Measurements from ENCODE around the gene USP30.
"Not testable (repeated sequence)": the region's sequence is repeated elsewhere in the genome, so short reads cannot be mapped to it uniquely, and the experiment has no call there.

USP30 gene, protein sequence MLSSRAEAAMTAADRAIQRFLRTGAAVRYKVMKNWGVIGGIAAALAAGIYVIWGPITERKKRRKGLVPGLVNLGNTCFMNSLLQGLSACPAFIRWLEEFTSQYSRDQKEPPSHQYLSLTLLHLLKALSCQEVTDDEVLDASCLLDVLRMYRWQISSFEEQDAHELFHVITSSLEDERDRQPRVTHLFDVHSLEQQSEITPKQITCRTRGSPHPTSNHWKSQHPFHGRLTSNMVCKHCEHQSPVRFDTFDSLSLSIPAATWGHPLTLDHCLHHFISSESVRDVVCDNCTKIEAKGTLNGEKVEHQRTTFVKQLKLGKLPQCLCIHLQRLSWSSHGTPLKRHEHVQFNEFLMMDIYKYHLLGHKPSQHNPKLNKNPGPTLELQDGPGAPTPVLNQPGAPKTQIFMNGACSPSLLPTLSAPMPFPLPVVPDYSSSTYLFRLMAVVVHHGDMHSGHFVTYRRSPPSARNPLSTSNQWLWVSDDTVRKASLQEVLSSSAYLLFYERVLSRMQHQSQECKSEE

DNA sequence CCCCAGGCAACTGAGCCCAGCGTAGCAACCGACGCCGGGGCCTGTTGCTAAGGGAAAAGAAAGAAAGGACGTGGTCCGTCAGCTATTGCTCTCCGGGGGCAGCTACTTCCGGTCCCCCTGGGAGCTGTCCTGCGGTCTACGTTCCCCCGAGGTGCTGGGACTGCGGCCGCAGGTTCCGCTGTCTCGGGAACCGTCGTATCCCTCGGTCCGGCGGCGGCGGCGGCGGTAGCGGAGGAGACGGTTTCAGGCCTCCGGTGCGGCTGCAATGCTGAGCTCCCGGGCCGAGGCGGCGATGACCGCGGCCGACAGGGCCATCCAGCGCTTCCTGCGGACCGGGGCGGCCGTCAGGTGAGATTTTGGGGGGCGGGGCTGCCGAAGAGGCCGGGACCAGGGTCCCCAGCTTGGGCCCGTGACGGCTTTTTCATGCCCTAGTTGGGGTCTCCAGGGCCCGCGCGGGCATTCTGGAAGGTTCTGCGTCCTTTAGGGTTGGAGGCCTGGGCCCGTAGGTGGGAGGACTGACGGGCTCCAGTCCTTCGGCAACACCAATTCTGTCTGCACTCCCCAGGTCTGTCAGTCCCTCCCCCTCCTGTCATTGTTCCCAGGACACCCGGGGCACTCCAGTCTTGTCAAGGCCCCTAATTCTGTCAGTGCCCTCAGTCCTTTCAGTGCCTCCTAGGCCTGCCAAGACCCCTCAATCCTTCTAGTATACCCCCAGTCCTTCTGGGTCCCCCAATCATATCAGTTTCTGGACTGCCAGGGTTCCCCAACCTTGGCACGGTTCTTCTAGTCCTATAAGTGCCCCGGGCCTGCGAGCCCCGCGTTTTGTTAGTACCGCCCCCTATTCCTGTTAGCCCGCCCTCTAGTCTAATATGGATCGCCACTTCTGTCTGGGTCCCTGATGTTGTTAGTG is at the start of gene USP30:
Gene USP30 (plus strand): TSS at position 163 of the 910 bp plus-strand sequence. CDS start 103 bp downstream, at position 266.
- Mint-ChIP-seq H3K4me3 (peak within 1 kb of the TSS; percentile 85), H3K4me1 (peaks cover 15% of the 10 kb centered on the region), H3K27me3 (no peaks in the 10 kb centered on the region), H3K27ac (peak within 1 kb of the TSS; percentile 93), H3K36me3 (peaks cover 5% of the 10 kb centered on the region), H3K9me3 (no peaks in the 10 kb centered on the region)
- DNase-seq: peak; percentile 85
- CTCF ChIA-PET: interaction anchor here (0.7 to 1.6 kb wide), 3 partner anchors 35 to 168 kb away, joined by 3 to 5 read pairs (median 4); partner anchors contain the start of gene ALKBH2

DNA sequence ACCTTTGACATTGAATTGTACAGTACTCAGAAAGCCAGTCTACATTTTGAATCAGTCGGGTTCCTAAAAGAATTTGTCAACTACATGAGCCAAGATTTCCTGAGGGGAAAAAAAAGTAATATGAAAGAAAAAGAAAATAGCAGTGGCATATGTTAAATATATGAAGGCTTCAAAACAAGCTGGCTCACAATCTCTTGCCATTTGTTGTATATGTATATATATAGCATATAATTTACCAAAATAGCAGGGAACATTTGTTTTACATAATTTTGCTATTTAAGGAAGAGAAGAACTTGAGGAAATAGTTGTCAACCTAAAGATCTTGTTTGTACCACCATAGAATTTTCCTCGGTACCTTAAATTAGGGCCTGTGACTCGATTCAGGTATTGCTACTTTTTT is 48.4 kb upstream of the USP30 start:
- H3K9me3 Mint-ChIP-seq: no peaks in the 10 kb centered on the region
- H3K4me3 Mint-ChIP-seq: no peak overlapping the region
- DNase-seq: no peak
- H3K4me1 Mint-ChIP-seq: no peaks in the 10 kb centered on the region
- no peaks in the 10 kb centered on the region for H3K36me3 Mint-ChIP-seq
- no peak overlapping the region for H3K27ac Mint-ChIP-seq
- CTCF ChIA-PET: no interaction called here
- H3K27me3 Mint-ChIP-seq: peaks cover 20% of the 10 kb centered on the region

DNA sequence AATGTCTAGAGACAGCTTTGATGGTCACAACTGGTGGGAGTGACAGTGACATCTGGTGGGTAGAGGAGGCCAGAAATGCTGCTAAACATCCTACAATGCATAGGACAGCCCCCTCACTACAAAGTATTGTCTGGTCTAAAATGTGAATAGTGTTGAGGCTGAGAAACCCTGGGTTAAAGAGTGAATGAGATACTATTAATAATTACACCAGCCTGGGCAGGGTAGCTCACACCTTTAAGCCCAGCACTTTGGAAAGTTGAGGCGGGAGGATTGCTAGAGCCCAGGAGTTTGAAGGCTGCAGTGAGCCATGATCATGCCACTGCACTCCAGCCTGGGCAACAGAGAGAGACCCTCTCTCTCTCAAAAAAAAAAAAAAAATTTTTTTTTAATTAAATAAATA is 42.6 kb upstream of the USP30 start:
- H3K4me1 Mint-ChIP-seq: no peaks in the 10 kb centered on the region
- no peak overlapping the region for H3K27ac Mint-ChIP-seq
- peaks cover 20% of the 10 kb centered on the region for H3K27me3 Mint-ChIP-seq

DNA sequence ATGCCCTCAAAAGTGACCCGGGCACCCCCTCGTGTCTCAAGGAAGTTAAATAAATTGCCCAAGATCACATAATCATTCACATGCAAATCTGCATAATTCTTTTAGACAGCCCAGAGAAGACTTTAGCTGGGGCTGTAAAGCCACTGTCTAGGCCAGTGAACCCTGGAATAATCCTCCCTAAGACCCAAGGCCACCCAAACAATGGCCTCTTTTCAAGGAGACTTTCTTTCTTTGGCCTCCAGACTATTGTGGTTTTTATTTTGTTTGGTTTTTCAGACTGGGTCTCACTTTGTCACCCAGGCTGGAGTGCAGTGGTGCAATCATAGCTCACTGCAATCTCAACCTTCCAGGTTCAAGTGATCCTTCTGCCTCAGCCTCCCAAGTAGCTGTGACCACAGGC is 42.1 kb upstream of the USP30 start:
- Mint-ChIP-seq H3K27ac (no peak overlapping the region), H3K9me3 (no peaks in the 10 kb centered on the region), H3K36me3 (no peaks in the 10 kb centered on the region), H3K4me3 (no peak overlapping the region), H3K4me1 (no peaks in the 10 kb centered on the region), H3K27me3 (peaks cover 23% of the 10 kb centered on the region)
- CTCF ChIA-PET: no interaction called here
- DNase-seq: no peak

More for the DNA sequence above, 42.6 kb upstream of the USP30 start:
- no peaks in the 10 kb centered on the region for H3K9me3 Mint-ChIP-seq
- H3K36me3 Mint-ChIP-seq: no peaks in the 10 kb centered on the region
- DNase-seq: no peak
- no peak overlapping the region for H3K4me3 Mint-ChIP-seq
- CTCF ChIA-PET: no interaction called here

DNA sequence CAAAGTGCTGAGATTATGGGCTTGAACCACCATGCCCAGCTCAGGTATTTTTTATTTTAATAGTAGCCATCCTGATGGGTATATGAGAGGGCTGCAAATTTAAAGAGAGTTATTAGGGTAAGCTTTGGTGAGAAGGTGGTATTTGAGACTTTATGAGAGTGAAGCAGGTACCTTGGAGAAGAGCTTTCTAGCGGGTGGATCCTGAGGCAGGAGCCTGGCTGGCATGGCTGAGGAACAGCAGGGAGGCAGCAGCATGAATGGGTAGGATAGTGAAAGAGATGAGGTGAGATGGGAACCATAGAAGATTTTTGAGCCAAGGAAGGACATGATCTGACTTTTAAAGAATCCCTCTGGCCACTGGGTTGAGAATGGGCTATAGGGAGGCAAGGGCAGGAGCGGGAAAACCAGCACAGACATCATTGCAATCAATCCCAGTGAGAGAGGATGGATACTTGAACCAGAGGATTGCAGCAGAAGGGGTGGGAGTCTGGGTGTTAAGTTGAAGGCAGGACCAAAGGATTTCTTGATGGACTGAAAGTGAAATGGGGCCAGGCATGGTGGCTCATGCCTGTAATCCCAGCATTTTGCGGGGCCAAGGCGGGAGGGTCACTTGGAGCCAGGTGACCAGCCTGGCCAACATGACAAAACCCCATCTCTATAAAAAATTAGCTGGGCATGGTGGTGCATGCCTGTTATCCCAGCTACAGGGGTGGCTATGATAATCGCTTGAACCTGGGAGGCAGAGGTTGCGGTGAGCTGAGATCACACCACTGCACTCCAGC is 37.2 kb upstream of the USP30 start:
- Mint-ChIP-seq H3K27ac (no peak overlapping the region), H3K4me3 (no peak overlapping the region), H3K9me3 (no peaks in the 10 kb centered on the region), H3K27me3 (peaks cover 12% of the 10 kb centered on the region), H3K36me3 (no peaks in the 10 kb centered on the region), H3K4me1 (no peaks in the 10 kb centered on the region)
- no peak for DNase-seq
- CTCF ChIA-PET: no interaction called here

DNA sequence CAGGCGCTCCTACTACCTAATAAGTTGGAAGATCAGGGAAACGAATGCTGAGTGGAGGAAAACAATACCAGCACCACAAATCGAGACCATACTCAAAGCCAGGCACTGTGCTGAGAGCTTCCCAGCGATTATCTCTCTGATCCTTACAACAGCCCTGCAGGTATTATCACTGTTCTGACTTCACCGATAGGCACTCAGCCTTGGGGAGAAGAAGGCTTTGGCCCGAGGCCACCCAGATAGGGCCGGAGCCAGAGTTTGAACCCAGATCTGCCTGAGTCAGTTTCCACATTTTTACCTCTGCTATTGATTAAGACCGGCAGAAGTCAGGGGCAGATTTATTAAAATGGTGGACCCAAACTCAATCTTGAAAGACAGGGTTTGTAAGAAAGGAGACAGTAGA is 36.4 kb upstream of the USP30 start:
- Mint-ChIP-seq H3K4me3 (no peak overlapping the region), H3K27ac (no peak overlapping the region), H3K9me3 (no peaks in the 10 kb centered on the region), H3K4me1 (no peaks in the 10 kb centered on the region), H3K27me3 (peaks cover 20% of the 10 kb centered on the region), H3K36me3 (no peaks in the 10 kb centered on the region)
- CTCF ChIA-PET: no interaction called here
- DNase-seq: no peak

DNA sequence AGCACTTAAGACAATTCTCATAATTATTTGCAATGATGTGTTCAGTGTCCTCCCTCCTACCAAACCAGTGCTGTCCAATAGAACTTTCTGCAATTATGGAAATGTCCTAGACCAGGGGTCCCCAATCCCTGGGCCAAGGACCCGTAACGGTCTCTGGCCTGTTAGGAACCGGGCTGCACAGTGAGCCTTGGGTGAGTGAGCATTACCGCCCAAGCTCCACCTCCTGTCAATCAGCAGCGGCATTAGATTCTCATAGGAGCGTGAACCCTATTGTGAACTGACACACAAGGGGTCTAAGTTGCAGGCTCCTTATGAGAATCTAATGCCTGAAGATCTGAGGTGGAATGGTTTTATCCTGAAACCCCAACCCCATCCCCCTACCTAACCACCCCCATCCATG is 35.4 kb upstream of the USP30 start:
- no peak overlapping the region for H3K27ac Mint-ChIP-seq
- no peaks in the 10 kb centered on the region for H3K4me1 Mint-ChIP-seq
- H3K36me3 Mint-ChIP-seq: no peaks in the 10 kb centered on the region
- CTCF ChIA-PET: no interaction called here
- DNase-seq: no peak
- H3K4me3 Mint-ChIP-seq: no peak overlapping the region
- H3K9me3 Mint-ChIP-seq: no peaks in the 10 kb centered on the region
- peaks cover 24% of the 10 kb centered on the region for H3K27me3 Mint-ChIP-seq

DNA sequence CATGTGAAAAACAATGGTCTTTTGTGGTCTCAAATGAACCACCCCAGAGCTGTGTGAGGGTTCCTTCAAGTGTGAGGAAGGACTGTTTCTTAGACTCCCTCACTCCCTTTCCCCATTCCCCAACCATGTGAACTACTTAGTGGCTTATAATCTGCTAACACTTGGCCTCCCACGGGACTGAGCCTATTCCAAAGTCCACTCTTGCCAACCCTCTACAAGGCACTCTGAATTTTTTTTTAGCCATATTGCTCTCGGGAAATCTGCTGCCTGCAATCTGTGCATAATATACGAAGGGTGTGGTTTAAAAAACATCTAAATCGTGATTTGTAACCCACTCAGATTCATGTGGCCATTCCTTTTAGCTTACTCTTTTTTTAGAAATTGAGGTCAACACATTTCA is 34.1 kb upstream of the USP30 start:
- H3K4me1 Mint-ChIP-seq: no peaks in the 10 kb centered on the region
- H3K36me3 Mint-ChIP-seq: no peaks in the 10 kb centered on the region
- peaks cover 28% of the 10 kb centered on the region for H3K27me3 Mint-ChIP-seq
- no peak for DNase-seq
- no peak overlapping the region for H3K27ac Mint-ChIP-seq
- H3K9me3 Mint-ChIP-seq: no peaks in the 10 kb centered on the region
- H3K4me3 Mint-ChIP-seq: no peak overlapping the region
- CTCF ChIA-PET: no interaction called here

DNA sequence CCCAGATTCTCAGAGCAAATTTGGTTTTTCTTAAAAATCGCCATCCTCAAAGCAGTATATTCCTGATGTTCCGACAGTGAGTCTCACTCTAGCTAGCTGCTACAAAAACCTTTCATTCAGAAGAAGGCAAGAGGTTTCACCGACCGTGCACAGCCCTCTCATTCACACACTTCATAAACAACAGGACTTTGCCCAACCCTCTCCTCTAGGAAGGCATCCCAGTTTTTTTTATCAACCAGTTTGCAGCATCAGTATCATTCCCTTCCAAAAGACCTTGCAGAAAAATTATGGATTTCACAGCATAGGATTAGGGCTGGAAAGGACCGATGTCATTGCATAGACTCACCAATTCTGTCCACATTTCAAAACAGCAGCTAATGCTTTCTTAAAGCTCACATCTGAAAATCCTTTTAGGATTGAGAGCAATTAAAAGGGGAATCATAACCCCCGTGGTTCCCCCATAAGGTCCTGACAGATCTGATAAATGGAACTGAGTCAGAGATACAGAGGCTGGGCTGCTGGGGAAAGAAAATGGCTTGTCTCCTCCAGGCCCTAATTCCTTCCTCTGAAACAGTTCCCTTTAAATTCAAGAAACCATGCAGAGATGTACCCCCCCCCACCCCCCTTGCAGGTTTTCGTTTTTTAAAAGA is 32.1 kb upstream of the USP30 start:
- H3K4me3 Mint-ChIP-seq: no peak overlapping the region
- H3K27me3 Mint-ChIP-seq: peaks cover 20% of the 10 kb centered on the region
- H3K27ac Mint-ChIP-seq: no peak overlapping the region
- no peak for DNase-seq
- H3K36me3 Mint-ChIP-seq: no peaks in the 10 kb centered on the region
- H3K4me1 Mint-ChIP-seq: no peaks in the 10 kb centered on the region
- CTCF ChIA-PET: no interaction called here
- H3K9me3 Mint-ChIP-seq: no peaks in the 10 kb centered on the region

DNA sequence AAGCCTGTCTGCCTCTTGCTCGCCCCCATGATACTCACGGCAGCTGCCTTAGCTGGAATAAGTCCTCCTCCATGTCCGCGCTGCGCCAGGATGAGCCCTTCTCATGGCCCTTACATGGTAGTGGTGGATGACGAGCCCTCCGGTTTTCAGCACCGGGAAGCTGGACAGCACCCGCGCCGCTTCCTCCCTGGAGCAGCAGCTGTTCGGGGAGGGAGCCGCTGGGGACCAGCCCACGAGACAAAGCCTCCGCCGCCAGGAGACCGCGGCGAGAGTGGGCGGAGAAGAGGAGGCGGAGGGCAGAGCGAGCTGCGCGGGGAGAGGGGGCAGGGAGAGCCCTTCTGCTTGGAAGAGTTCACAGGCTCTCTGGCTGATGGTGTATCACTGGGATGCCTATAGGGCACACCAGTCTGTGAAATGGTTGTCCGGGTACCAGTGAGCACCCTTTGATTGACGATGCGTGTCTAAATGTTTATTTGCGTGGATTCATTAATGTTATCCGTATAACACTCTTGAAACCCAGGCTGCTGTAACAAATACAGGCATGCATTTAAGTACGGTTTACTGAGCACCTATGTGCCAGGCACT is 31.5 kb upstream of the USP30 start, which contains the start of gene SVOP:
Gene SVOP (minus strand): TSS at position 273 of the 585 bp plus-strand sequence. CDS start 200 bp downstream, at position 73.
- peak; percentile 64 for DNase-seq
- H3K4me1 Mint-ChIP-seq: no peaks in the 10 kb centered on the region
- CTCF ChIA-PET: no interaction called here
- H3K36me3 Mint-ChIP-seq: no peaks in the 10 kb centered on the region
- H3K4me3 Mint-ChIP-seq: no peak within 1 kb of the TSS
- no peaks in the 10 kb centered on the region for H3K9me3 Mint-ChIP-seq
- H3K27ac Mint-ChIP-seq: no peak within 1 kb of the TSS
- peaks cover 20% of the 10 kb centered on the region for H3K27me3 Mint-ChIP-seq

DNA sequence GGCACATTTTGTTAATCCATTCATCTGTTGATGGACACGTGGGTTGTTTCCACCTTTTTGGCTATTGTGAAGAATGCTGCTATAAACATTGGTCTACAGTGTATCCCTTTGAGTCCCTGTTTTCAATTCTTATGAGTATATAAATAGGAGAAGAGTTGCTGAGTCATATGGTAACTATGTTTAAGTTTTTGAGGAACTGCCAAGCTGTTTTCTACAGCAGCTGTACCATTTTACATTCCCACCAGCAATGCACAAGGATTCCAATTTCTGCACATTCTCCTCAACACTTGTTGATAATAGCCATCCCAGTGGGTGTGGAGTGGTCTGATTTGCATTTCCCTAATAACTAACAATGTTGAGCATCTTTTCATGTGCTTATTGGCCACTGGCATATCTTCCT is 24.6 kb upstream of the USP30 start:
- no peaks in the 10 kb centered on the region for H3K36me3 Mint-ChIP-seq
- no peak for DNase-seq
- H3K27ac Mint-ChIP-seq: no peak overlapping the region
- H3K4me3 Mint-ChIP-seq: no peak overlapping the region
- no peaks in the 10 kb centered on the region for H3K4me1 Mint-ChIP-seq
- H3K27me3 Mint-ChIP-seq: peaks cover 10% of the 10 kb centered on the region
- CTCF ChIA-PET: no interaction called here
- H3K9me3 Mint-ChIP-seq: no peaks in the 10 kb centered on the region

DNA sequence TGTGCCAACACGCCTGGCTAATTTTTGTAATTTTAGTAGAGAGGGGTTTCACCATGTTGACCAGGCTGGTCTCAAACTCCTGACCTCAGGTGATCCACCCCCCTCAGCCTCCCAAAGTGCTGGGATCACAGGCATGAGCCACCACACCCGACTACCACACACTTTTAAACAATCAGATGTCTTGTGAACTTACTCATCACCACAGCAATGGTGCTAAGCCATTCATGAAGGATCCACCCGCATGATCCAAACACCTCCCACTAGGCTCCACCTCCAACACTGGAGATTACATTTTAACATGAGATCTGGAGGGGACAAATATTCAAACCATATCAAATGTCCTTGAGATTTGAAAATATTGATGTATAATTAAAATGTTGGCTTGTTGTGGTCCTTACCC is 23.8 kb upstream of the USP30 start:
- DNase-seq, H3K4me3 Mint-ChIP-seq, H3K27ac Mint-ChIP-seq, CTCF ChIA-PET, H3K9me3 Mint-ChIP-seq, H3K36me3 Mint-ChIP-seq, H3K4me1 Mint-ChIP-seq: not testable (repeated sequence)
- peaks cover 17% of the 10 kb centered on the region for H3K27me3 Mint-ChIP-seq

DNA sequence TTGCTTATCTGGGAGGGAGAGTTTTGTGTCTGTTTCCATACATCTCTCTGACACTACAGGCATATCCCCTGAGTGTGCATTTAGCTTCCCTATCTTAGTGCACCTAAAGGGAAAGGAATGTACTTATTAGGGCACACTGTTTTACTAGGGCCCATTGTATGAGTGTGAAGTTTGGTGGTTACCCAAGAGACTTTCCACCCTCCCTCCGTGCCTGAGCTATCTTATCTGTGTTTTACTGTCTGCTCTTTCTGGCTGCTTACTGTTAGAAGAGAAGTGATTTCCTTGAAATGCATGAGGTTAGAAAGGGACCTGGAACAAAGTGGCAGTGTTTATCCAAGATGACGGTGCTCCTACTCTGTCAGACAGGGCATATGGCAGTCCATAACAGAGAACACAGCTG is 23.0 kb upstream of the USP30 start:
- Mint-ChIP-seq H3K4me1 (no peaks in the 10 kb centered on the region), H3K27ac (no peak overlapping the region), H3K4me3 (no peak overlapping the region), H3K36me3 (no peaks in the 10 kb centered on the region), H3K27me3 (peaks cover 17% of the 10 kb centered on the region), H3K9me3 (no peaks in the 10 kb centered on the region)
- no peak for DNase-seq
- CTCF ChIA-PET: no interaction called here
